Karpas-422 (cell line): ENCODE results near the gene PTPN4. TPM values are rescaled to one million over a fixed set of nuclear protein-coding genes. Genes with fewer than 3 reads are reported as not detected.

Experiments used
- DNase-seq: peaks from one replicate; pipeline ENCODE4 v3.0.0-alpha.2; 2015
- H2AFZ ChIP-seq: fragments of 200-600 bp; sonication (generic); 2 replicates; pipeline ENCODE4 v1.6.1; 2014; ENCODE audit warnings: antibody characterized with exemption, low read length, mixed read lengths
- H3K27ac ChIP-seq: fragments of 200-600 bp; sonication (generic); 2 replicates; pipeline ENCODE4 v1.5.1; 2014; ENCODE audit warnings: mild to moderate bottlenecking, low read length, moderate library complexity
- H3K27me3 ChIP-seq: fragments of 200-600 bp; sonication (generic); 2 replicates; pipeline ENCODE4 v1.6.1; 2014; ENCODE audit warnings: low read length, mixed read lengths
- H3K36me3 ChIP-seq: fragments of 200-600 bp; sonication (generic); 2 replicates; pipeline ENCODE4 v1.6.1; 2014; ENCODE audit warnings: low read length, mixed read lengths; ENCODE audit not compliant: insufficient read depth
- H3K4me1 ChIP-seq: fragments of 200-600 bp; sonication (generic); 2 replicates; pipeline ENCODE4 v1.6.1; 2014; ENCODE audit warnings: mild to moderate bottlenecking, low read length, mixed read lengths
- H3K4me2 ChIP-seq: fragments of 200-600 bp; sonication (generic); 2 replicates; pipeline ENCODE4 v1.6.1; 2014; ENCODE audit warnings: low read length, low read depth, mild to moderate bottlenecking; ENCODE audit not compliant: poor library complexity, severe bottlenecking
- H3K4me3 ChIP-seq: fragments of 200-600 bp; sonication (generic); 2 replicates; pipeline ENCODE4 v1.5.1; 2014; ENCODE audit warnings: mild to moderate bottlenecking, antibody characterized with exemption, low read length, mixed read lengths
- H3K79me2 ChIP-seq: fragments of 200-600 bp; sonication (generic); 2 replicates; pipeline ENCODE4 v1.6.1; 2014; ENCODE audit warnings: mild to moderate bottlenecking, low read length, mixed read lengths
- H3K9ac ChIP-seq: fragments of 200-600 bp; sonication (generic); 2 replicates; pipeline ENCODE4 v1.6.0; 2014; ENCODE audit warnings: low read length
- H3K9me2 ChIP-seq: fragments of 200-600 bp; sonication (generic), shearing (Covaris generic); replicated peaks from 2 replicates; pipeline ENCODE4 v1.6.0; 2014; ENCODE audit warnings: mild to moderate bottlenecking, low read length, moderate library complexity; ENCODE audit not compliant: insufficient read depth
- H3K9me3 ChIP-seq: fragments of 300-700, 200-600 bp; sonication (generic); 2 replicates; pipeline ENCODE4 v1.6.1; 2014; ENCODE audit warnings: low read length, mixed read lengths
- H4K20me1 ChIP-seq: fragments of 200-600 bp; sonication (generic); 2 replicates; pipeline ENCODE4 v1.6.1; 2014; ENCODE audit warnings: mild to moderate bottlenecking, antibody characterized with exemption, low read length, low read depth; ENCODE audit not compliant: insufficient read depth
- total RNA-seq: library from RNA; depleted of rRNA; stranded (reverse); fragments of >200 nt; shearing (Covaris generic); gene quantifications from 2 replicates; pipeline ENCODE4 v1.2.3, GENCODE V29; 2014; ENCODE audit warnings: low replicate concordance

PTPN4 gene
- total RNA-seq, 1 experiment from 2014 or later, result 56.7 TPM

DNA sequence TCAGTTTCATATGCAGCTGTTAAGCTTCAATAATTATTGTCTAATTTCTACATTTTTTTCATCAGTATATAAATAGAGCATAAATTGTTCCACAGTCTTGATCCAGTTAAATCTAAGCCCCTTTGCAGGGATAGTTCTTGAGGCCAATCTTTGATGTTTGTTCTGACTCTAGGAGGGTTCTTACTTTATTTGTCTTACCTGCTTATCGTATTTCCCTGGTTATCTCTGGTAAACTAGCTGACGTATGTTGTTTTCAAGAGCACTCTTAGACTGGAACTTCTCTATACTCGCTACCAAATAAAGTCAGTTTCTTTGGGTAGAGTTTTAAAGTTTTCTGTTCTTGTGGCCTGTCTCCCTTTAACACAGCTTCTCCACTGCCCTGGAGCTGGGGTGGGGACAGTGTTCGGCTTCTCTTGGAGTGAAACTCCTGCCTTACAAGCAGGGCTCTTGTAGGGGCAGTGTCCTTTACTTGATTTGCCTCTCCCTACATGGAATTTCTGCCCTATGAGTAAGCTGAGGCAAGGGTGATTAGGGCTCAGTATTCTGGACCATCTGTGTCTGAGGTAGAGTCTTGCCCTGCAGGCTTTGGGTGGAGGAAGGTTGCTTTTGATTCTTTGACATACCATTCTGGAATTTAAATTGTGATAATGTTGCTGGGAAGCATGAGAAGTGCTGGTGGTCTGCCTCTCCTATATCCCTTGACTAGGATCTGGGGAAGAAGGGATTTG is 90.3 kb downstream of the PTPN4 start:
- Histone ChIP-seq H3K79me2 (peaks cover 14% of the 10 kb centered on the region), H2AFZ (no peak overlapping the region), H3K4me1 (no peaks in the 10 kb centered on the region)

GRCh38 chr2:119852214-119852613 is 92.5 kb downstream of the PTPN4 start:
- H3K9ac ChIP-seq, result no peak overlapping the region
- peaks cover 14% of the 10 kb centered on the region for H3K79me2 ChIP-seq

More for the DNA sequence above, 90.3 kb downstream of the PTPN4 start:
- Histone ChIP-seq H4K20me1 (no peaks in the 10 kb centered on the region), H3K9me3 (peaks cover 21% of the 10 kb centered on the region), H3K36me3 (no peaks in the 10 kb centered on the region), H3K27ac (no peak overlapping the region), H3K9ac (no peak overlapping the region), H3K4me3 (no peak overlapping the region), H3K27me3 (no peaks in the 10 kb centered on the region), H3K4me2 (no peak overlapping the region), H3K9me2 (no peaks in the 10 kb centered on the region)
- DNase-seq, result no peak

DNA sequence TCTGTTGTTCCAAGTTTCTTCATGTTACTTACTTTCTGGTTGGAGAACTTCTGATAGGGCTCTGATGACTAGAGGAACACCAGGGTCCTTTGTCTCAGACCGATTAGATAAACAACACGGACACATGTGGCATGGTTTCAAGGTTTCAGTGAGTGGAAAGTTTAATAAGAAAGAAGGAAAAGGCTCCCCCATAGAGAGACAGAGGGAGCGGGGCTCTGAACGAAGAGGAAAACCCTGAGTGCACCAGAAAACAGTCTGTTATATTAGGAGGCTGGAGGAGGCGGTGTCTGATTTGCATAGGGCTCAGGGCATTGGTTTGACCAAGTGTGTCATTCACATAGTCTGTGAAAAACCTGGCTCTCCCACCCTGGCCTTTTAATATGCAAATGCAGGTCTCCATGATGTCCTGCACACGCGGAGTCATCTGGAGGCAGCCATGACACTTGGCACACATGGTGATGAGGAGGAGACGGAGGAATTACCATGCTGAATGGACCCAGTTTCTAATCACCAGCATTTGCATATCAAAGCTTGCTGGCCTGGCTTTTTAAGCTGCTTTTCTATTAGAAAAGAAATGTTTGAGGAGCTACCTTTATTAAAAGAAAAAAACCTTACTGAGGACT is 94.2 kb downstream of the PTPN4 start:
- peaks cover 9% of the 10 kb centered on the region; the same call in 1 of the 2 replicates for H3K79me2 ChIP-seq
- peaks cover 21% of the 10 kb centered on the region for H3K9me3 ChIP-seq
- no peaks in the 10 kb centered on the region for H3K36me3 ChIP-seq
- H3K4me2 ChIP-seq, result no peak overlapping the region
- no peak overlapping the region for H3K27ac ChIP-seq
- H3K9me2 ChIP-seq, result no peaks in the 10 kb centered on the region
- H3K4me3 ChIP-seq, result no peak overlapping the region
- H3K27me3 ChIP-seq, result no peaks in the 10 kb centered on the region
- no peak overlapping the region for H3K9ac ChIP-seq
- no peak for DNase-seq
- no peaks in the 10 kb centered on the region for H3K4me1 ChIP-seq
- no peaks in the 10 kb centered on the region for H4K20me1 ChIP-seq
- H2AFZ ChIP-seq, result no peak overlapping the region

More at GRCh38 chr2:119852214-119852613, 92.5 kb downstream of the PTPN4 start:
- no peaks in the 10 kb centered on the region for H3K36me3 ChIP-seq
- no peak for DNase-seq
- H3K9me3 ChIP-seq, result peaks cover 21% of the 10 kb centered on the region
- no peaks in the 10 kb centered on the region for H3K9me2 ChIP-seq
- H3K4me3 ChIP-seq, result no peak overlapping the region
- H3K27ac ChIP-seq, result no peak overlapping the region
- no peaks in the 10 kb centered on the region for H3K4me1 ChIP-seq
- H3K27me3 ChIP-seq, result no peaks in the 10 kb centered on the region
- H4K20me1 ChIP-seq, result no peaks in the 10 kb centered on the region
- no peak overlapping the region for H3K4me2 ChIP-seq
- H2AFZ ChIP-seq, result no peak overlapping the region

DNA sequence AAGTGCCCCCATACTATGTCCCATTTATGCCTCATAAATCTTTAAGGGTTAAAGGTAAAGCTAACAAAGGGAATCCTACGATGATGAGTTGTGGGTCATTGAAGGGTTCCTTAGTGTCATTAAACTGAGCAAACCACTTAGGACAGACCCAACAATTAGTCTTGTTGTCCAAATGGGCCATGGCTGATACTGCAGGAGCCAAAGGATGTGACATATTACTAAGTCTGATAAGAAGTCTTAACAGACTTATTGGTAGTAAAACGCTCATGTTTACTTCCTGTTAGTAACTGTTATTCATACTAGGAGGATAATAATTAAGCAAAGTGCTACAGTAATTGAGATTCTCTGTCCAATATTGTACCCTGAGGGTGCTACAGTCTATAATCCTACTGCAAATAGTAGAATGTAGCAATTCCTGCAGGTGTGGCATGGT is 96.8 kb downstream of the PTPN4 start:
- Histone ChIP-seq H3K4me3 (no peak overlapping the region), H3K9ac (no peak overlapping the region), H3K27me3 (no peaks in the 10 kb centered on the region), H2AFZ (no peak overlapping the region), H3K9me2 (no peaks in the 10 kb centered on the region), H3K79me2 (peaks cover 15% of the 10 kb centered on the region; the same call in 1 of the 2 replicates), H3K9me3 (peaks cover 17% of the 10 kb centered on the region), H3K36me3 (no peaks in the 10 kb centered on the region), H3K4me2 (no peak overlapping the region), H3K4me1 (peaks cover 5% of the 10 kb centered on the region), H4K20me1 (no peaks in the 10 kb centered on the region), H3K27ac (no peak overlapping the region)
- no peak for DNase-seq

DNA sequence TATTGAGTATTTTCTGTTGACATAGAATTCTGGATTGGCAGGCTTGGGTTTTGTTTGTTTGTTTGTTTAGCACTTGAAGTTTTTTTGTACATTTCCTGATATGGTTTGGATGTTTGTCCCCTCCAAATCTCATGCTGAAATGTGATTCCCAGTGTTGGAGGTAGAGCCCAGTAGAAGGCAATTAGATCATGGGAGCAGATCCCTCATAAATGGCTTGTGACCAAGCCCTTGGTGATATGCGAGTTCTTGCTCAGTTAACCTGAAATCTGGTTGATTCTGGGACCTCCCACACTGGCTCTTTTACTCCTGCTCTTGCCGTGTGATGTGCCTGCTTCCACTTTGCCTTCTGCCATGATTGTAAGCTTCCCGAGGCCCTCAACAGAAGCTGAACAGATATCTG is 98.0 kb downstream of the PTPN4 start:
- Histone ChIP-seq H3K9me2 (no peaks in the 10 kb centered on the region), H3K4me1 (peaks cover 17% of the 10 kb centered on the region), H4K20me1 (no peaks in the 10 kb centered on the region), H3K4me3 (no peak overlapping the region), H3K4me2 (no peak overlapping the region), H3K79me2 (peaks cover 8% of the 10 kb centered on the region; the same call in 1 of the 2 replicates), H3K36me3 (no peaks in the 10 kb centered on the region), H3K27ac (no peak overlapping the region), H2AFZ (no peak overlapping the region), H3K9ac (no peak overlapping the region), H3K27me3 (no peaks in the 10 kb centered on the region), H3K9me3 (peaks cover 4% of the 10 kb centered on the region; the same call in 1 of the 2 replicates)
- no peak for DNase-seq

DNA sequence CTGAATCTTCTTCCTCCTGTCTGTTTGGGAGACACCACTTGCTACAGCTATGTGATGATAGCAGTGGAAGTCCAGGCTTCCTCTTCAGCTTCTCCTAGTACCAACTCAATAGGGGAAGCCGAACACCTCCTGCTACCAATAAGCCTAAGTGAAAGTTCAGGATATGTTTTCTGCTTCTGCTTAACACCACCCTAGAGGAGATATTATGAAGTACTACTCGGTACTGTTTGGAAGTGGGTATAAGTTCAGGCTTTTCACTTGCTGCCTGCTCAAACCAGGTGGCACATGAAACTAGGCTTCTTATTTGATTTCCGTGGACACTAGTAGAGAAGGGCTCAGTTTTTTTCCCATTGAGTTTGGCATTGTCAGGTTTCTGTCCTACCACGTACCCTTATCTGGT is 99.8 kb downstream of the PTPN4 start:
- Histone ChIP-seq H3K9ac (no peak overlapping the region), H3K4me3 (no peak overlapping the region), H2AFZ (no peak overlapping the region), H3K27me3 (no peaks in the 10 kb centered on the region), H3K79me2 (0 out of 2 replicates have a peak, but pooled peaks cover 6% of the 10 kb centered on the region), H4K20me1 (no peaks in the 10 kb centered on the region), H3K27ac (no peak overlapping the region), H3K9me3 (no peaks in the 10 kb centered on the region), H3K9me2 (no peaks in the 10 kb centered on the region), H3K36me3 (no peaks in the 10 kb centered on the region), H3K4me2 (no peak overlapping the region), H3K4me1 (peaks cover 35% of the 10 kb centered on the region)
- no peak for DNase-seq

DNA sequence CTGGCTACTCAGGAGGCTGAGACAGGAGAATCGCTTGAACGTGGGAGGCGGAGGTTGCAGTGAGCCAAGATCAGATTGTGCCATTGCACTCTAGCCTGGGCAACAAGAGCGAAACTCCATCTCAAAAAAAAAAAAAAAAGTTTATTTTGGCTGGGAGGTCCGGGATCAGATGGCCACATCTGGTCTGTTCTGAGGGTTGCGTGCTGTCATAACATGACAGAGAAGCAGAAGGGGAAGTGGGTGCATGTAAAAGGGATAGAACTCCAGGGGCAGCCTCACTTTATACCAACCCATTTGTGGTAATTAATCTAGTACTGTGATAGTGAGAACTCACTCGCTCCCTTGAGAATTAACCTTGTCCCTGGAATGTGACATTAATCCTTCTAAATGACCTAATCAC is 101.2 kb downstream of the PTPN4 start:
- H4K20me1 ChIP-seq, result no peaks in the 10 kb centered on the region
- no peak overlapping the region for H3K9ac ChIP-seq
- no peak for DNase-seq
- 0 out of 2 replicates have a peak, but pooled peaks cover 6% of the 10 kb centered on the region for H3K79me2 ChIP-seq
- H3K4me3 ChIP-seq, result no peak overlapping the region
- no peaks in the 10 kb centered on the region for H3K36me3 ChIP-seq
- H3K4me1 ChIP-seq, result peaks cover 41% of the 10 kb centered on the region
- H3K27me3 ChIP-seq, result no peaks in the 10 kb centered on the region
- peak overlapping the region; percentile 88 for H3K27ac ChIP-seq
- H3K4me2 ChIP-seq, result no peak overlapping the region
- no peaks in the 10 kb centered on the region for H3K9me2 ChIP-seq
- no peaks in the 10 kb centered on the region for H3K9me3 ChIP-seq
- no peak overlapping the region for H2AFZ ChIP-seq

- Histone ChIP-seq H3K36me3 (no peaks in the 10 kb centered on the region), H3K79me2 (0 out of 2 replicates have a peak, but pooled peaks cover 6% of the 10 kb centered on the region), H3K9ac (0 out of 2 replicates have a peak overlapping the region, but pooled peaks have one; percentile 33), H3K4me3 (peak overlapping the region; percentile 18), H3K9me3 (no peaks in the 10 kb centered on the region), H3K4me2 (peak overlapping the region; percentile 53), H3K9me2 (no peaks in the 10 kb centered on the region), H3K4me1 (peaks cover 41% of the 10 kb centered on the region), H3K27me3 (no peaks in the 10 kb centered on the region), H3K27ac (peak overlapping the region; percentile 88), H2AFZ (no peak overlapping the region), H4K20me1 (no peaks in the 10 kb centered on the region)
- DNase-seq, result peak; percentile 66
Observed at GRCh38 chr2:119862127-119862889, 102.6 kb downstream of the PTPN4 start.
